ENCODE data around the gene SNTG2.

GRCh38 chr2:1248187-1248586 lies 297.5 kb downstream of the SNTG2 start:
- TF ChIP-seq, protein P1, sequence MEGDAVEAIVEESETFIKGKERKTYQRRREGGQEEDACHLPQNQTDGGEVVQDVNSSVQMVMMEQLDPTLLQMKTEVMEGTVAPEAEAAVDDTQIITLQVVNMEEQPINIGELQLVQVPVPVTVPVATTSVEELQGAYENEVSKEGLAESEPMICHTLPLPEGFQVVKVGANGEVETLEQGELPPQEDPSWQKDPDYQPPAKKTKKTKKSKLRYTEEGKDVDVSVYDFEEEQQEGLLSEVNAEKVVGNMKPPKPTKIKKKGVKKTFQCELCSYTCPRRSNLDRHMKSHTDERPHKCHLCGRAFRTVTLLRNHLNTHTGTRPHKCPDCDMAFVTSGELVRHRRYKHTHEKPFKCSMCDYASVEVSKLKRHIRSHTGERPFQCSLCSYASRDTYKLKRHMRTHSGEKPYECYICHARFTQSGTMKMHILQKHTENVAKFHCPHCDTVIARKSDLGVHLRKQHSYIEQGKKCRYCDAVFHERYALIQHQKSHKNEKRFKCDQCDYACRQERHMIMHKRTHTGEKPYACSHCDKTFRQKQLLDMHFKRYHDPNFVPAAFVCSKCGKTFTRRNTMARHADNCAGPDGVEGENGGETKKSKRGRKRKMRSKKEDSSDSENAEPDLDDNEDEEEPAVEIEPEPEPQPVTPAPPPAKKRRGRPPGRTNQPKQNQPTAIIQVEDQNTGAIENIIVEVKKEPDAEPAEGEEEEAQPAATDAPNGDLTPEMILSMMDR (IDR thresholded peaks at IDR 0.05 in 8 of 11, conservative IDR thresholded peaks at IDR 0.05 in 3 of 11) = no peak
- no peak for TF ChIP-seq POLR2A (IDR thresholded peaks at IDR 0.05)
- no peak for TF ChIP-seq POLR2AphosphoS5 (IDR thresholded peaks at IDR 0.05)

Data from spleen (tissue), 7 donors.